Measurements from ENCODE around the gene RPS15.

Gene RPS15

GRCh38 chr19:1438035-1438932, at the start of gene RPS15:
Gene RPS15 (plus strand): TSS chr19:1438396. CDS start chr19:1438426, 30 bp downstream.
- peak; percentile 92 for DNase-seq (ENCODE audit: low read depth)

GRCh38 chr19:1388637-1389026, 49.6 kb upstream of the RPS15 start:
- DNase-seq (ENCODE audit: low read depth) = no peak

- no peak for DNase-seq (ENCODE audit: low read depth)
Measured at GRCh38 chr19:1389033-1389940, 48.9 kb upstream of the RPS15 start.

- DNase-seq (ENCODE audit: low read depth) = no peak
Measured at GRCh38 chr19:1390890-1391423, 47.2 kb upstream of the RPS15 start.

GRCh38 chr19:1392407-1392806, 45.8 kb upstream of the RPS15 start:
- no peak for DNase-seq (ENCODE audit: low read depth)

- no peak for DNase-seq (ENCODE audit: low read depth)
Measured at GRCh38 chr19:1392939-1393530, 45.2 kb upstream of the RPS15 start.

- no peak for DNase-seq (ENCODE audit: low read depth)
Measured at GRCh38 chr19:1393841-1394240, 44.4 kb upstream of the RPS15 start.

GRCh38 chr19:1394252-1395193, 43.7 kb upstream of the RPS15 start:
- DNase-seq (ENCODE audit: low read depth) = no peak

- DNase-seq (ENCODE audit: low read depth) = no peak
Measured at GRCh38 chr19:1395194-1396018, 42.8 kb upstream of the RPS15 start.

- DNase-seq (ENCODE audit: low read depth) = no peak
Measured at GRCh38 chr19:1396019-1396767, 42.0 kb upstream of the RPS15 start.

- no peak for DNase-seq (ENCODE audit: low read depth)
Measured at GRCh38 chr19:1396768-1397679, 41.2 kb upstream of the RPS15 start.

GRCh38 chr19:1397838-1398237, 40.4 kb upstream of the RPS15 start:
- no peak for DNase-seq (ENCODE audit: low read depth)

GRCh38 chr19:1399079-1399478, 39.1 kb upstream of the RPS15 start:
- no peak for DNase-seq (ENCODE audit: low read depth)

- DNase-seq (ENCODE audit: low read depth) = no peak
Measured at GRCh38 chr19:1399745-1400144, 38.5 kb upstream of the RPS15 start.

GRCh38 chr19:1400281-1401137, 37.7 kb upstream of the RPS15 start:
- DNase-seq (ENCODE audit: low read depth) = no peak

- peak; percentile 52 for DNase-seq (ENCODE audit: low read depth)
Measured at GRCh38 chr19:1401138-1401888, 36.9 kb upstream of the RPS15 start, which contains the start of gene GAMT. Gene GAMT (minus strand): TSS chr19:1401542. CDS start chr19:1401476, 66 bp downstream.

- DNase-seq (ENCODE audit: low read depth) = no peak
Measured at GRCh38 chr19:1401889-1402217, 36.3 kb upstream of the RPS15 start.
